Astrocyte of the hippocampus (primary cell): ENCODE measurements around the gene PAM.
"Not testable (repeated sequence)": the region's sequence is repeated elsewhere in the genome, so short reads cannot be mapped to it uniquely, and the experiment has no call there.

Experiments used
- DNase-seq: peaks from one replicate; pipeline ENCODE4 v3.0.0; 2011; ENCODE audit warnings: low read depth, low spot score

PAM gene

DNA sequence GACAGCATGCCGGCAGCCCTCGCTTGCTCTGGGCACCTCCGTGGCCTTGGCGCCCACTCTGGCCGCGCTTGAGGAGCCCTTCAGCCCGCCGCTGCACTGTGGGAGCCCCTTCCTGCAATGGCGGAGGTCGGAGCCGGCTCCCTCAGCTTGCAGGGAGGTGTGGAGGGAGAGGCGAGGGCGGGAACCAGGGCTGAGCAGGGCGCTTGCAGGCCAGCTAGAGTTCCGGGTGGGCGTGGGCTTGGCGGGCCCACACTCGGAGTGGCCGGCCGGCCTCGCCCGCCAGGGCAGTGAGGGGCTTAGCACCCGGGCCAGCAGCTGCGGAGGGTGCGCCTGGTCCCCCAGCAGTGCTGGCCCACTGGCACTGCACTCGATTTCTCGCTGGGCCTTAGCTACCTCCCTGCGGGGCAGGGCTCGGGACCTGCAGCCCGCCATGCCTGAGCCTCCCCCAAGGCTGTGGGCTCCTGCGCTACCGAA lies 3.2 kb upstream of the PAM start:
- not testable (repeated sequence) for DNase-seq

DNA sequence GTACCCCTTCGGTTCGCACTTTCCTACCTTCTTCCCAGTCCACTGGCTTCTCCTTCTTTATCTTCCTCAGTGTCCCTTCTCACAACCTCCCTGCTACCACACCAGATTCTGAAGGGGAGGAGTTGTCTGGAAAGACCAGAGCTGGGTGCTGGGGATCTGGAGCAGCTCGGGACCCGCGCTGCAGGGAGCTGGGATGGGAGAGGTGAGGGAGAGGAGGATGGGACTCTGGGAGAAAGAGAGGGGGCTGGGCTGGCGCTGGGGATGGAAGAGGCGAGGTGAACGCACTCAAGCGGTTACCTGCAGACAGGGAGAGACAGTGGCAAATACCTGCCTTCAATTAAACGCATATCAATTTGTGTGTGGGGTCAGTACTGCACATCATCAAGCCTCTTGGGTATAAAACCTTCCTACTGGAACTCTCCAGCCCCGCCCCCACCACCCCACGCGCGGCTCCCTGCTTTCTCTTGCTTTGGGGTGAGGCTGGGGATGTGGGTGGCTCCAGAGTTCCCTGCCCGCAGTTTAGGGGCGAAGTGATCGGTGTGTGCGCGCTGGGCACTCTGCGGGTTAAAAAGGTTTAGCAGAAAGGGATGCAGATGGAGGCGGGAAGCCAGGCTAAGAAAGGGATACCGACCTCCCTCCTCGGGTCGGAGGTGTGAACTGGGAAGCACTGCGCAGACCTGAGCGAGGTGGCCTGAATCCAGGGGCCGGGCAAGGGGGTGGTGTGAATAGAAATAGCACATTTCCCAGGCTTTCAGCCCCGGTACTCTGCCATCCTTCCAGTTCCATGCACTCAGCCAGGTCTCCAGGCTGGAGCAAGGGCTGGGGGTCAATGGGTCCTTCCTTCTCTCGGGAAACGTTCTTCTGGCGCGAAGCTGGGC lies 977 bp upstream of the PAM start:
- DNase-seq: no peak

- DNase-seq: peak; percentile 84
Observed at GRCh38 chr5:102755686-102756371, 724 bp downstream of the PAM start.

DNA sequence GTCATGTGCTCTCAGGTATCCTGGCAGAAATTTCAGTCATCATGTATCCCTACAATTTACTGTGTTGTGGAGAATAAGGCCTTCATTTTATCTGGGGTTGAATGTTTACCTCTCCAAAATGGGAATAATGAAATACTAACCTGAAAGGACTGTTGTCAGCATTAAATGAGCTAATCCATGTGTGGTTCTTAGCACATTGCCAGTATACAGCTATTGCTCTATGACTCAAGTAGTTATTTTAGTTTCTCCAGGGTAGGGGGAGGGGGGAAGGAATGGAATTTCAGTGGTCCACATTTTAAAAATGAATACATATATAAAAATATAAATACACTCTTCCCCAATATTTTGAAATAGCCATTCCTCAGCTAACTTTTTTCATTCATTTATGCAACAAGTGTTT lies 3.5 kb downstream of the PAM start:
- peak; percentile 65 for DNase-seq

- DNase-seq: no peak
Observed at GRCh38 chr5:102759289-102759688, 4.2 kb downstream of the PAM start.

DNA sequence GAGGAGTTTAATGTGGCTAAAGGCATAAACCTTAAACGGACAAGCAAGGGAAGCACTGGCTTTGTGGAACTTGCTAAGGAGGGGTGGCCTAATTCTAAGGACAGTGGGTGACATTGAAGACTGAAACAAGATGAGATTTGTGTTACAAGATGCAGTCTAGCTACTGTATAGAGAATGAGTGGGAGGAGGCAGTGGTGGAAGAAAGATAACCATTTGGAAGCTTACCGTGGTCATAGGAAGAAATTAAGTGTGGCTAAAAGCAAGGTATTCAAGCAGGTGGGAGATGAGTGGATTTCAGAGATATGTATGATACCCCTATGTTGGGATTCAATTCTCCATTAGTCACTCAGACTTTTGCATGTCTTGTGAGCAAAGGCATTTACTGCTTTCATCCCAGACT lies 4.6 kb downstream of the PAM start:
- DNase-seq: no peak

GRCh38 chr5:102760815-102761214 lies 5.7 kb downstream of the PAM start:
- peak; percentile 59 for DNase-seq

- peak; percentile 59 for DNase-seq
Observed at GRCh38 chr5:102762095-102762534, 7.0 kb downstream of the PAM start.

DNA sequence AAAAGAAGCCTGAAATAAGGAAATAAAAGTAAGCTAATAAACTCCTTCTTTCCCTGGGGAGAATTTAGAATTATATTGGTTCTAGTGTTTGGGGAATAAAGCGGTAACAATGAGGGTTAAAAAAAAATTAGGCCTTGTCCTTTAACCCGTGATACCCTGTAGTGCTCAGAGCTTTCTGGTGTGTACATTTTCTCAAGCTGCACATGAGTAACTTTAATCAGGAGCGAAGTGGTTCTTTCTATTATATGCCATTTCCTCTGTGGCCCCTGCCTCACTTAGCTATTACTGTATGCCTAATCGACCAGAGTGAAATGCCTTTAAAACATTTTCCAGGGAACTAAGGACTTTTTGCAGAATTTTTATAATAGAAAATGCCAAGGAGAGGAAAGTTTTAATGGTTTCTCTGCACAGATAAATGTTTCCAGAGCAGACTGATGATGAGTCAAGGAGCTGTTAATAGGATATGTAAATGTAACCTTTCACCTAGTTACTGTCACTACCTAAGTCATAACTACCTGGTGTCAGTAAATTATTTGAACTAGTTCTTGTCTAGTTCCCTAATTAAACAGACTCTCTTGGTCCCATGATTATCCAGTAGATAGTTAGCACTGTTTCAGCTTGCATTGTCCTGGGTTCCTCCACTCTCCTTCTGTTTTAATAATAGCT lies 7.6 kb downstream of the PAM start:
- DNase-seq: no peak

- DNase-seq: no peak
Observed at GRCh38 chr5:102763734-102764133, 8.6 kb downstream of the PAM start.

DNA sequence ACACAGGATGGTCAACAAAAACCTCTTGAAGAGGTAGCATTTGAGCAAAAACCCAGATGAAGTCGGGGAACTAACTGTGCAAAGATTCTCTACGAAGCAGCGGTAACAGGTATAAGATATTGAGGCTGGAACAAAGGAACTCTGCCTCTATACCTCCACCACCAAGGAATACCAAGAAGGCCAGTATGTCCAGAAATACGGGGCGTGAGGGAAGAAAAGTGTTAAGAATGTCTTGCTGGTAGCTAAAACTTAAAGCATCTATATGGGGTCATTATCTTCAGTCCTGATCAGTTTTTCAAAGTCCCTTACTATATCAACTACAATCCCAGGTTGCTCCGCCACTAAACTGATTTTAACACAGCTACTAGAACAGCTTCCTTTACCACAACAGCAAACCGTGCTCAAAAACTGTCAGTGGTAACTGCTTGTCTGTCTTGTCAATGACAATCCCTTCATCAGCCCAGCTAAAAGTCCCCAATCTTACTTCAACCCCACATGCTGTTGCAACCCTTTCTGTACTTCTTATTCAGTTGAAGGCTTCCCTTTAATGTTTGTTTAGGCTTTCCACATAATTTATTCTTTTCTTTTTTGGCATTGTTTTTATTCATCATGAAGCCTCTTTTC lies 9.4 kb downstream of the PAM start:
- DNase-seq: no peak

DNA sequence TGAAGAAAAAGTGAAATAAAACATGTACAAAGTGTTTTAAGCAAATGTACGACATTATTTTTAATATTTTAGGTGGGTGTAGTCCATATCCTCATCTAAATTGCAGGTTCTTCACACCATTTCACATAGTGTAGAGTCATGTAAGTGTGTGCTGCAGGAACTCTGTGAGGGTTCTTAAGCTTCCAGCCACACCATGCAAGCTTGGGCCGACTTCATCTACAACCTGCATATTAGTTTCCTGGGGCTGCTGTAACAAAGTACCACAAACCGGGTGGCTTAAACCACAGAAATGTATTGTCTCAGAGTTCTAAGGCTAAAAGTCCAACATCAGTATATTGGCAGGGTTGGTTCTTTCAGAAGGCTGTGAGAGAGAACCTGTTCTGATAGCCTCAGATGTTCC lies 10.2 kb downstream of the PAM start:
- no peak for DNase-seq

GRCh38 chr5:102766295-102767090 lies 11.4 kb downstream of the PAM start:
- DNase-seq: no peak

DNA sequence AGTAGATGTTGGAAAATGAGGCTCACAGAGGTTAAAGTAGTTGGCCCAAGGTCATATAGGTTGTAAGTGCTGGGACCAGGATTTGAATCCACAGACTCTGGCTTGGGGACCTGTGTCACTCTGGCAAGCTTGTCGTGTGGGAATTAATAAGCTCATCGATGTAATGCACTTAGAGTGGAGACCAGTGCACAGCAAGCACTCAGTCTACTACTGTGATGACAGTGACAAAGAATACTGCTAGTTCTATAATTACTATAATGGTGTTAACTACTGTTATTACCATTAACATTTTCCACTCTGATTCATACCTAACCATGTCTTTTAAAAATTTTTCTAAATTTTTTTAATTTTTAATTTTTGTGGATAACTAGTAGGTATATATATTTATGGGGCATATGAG lies 12.8 kb downstream of the PAM start:
- no peak for DNase-seq

DNA sequence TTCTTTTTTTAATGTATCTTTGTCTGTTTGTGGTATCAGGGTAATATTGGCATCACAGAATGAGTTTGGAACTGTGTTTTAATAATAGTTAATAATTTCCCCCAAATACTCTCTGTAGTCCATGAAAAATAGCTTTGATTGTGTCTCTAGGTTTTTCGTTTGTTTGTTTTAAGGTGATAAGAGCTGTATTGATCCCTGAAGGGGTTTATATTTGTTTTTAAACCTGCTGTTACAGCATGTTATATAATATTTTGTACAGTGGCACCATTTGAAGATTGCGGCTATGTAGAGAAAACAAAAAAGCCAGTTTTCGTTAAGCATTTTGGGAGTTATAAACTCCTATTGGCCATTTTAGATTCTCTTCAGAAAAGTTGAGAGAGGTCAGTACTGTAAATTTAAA lies 15.7 kb downstream of the PAM start:
- no peak for DNase-seq

DNA sequence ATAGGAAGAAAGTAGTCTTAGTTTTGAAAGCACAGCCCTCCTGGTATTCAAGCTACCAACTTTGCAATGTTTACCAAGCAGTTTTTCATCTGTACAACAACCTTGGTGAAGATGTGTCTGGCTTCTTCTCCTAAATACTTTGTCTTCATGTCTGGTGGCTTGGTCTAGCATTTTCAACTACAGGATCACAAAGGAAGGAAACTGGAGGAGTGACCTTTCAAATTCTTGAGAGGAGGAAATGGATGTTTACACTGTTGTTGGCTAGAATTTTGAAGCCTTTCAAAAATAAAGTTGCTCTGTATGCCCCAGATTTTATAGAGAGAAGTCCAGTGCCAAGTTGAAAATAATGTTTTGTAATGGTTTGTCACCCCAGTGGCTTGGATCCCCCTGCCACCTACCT lies 16.3 kb downstream of the PAM start:
- DNase-seq: no peak

- DNase-seq: no peak
Observed at GRCh38 chr5:102772273-102772672, 17.2 kb downstream of the PAM start.

- DNase-seq: no peak
Observed at GRCh38 chr5:102773133-102773532, 18.0 kb downstream of the PAM start.

GRCh38 chr5:102775756-102776155 lies 20.7 kb downstream of the PAM start:
- peak; percentile 49 for DNase-seq

GRCh38 chr5:102777099-102777498 lies 22.0 kb downstream of the PAM start:
- DNase-seq: no peak

DNA sequence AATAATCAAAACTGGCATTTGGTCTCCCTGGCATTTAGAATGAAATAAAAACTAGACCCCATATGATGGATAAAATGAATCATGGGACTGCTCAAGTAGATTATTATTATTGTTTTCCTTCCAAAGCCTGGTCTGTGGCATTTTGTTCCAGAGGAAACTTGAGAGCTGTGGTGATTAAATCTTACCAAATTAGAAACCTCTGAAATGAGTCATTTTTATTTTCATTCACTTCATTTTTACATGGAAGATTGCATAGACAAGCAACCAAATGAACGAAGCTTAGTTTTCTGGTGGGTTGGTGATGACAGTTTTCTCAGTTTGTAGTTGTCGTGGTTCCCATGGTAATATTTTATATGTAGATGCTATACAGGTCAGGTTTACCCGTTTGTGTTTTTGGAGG lies 23.4 kb downstream of the PAM start:
- peak; percentile 81 for DNase-seq
